ENCODE measurements around the gene SUSD3.

DNA sequence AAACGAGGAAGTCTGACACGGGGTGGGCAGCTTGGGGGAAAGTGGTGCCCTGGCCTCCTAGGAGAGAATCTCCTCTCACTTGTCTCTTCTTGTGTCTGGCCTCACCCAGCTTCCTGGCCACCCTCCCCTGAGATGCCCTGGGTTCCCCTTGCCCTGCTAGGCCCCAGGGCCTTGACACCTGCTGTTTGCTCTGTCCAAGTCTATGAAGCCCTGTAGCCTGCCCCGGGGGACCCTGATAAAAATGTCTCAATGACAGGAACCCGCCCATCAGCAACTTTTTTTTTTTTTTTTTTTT is 35.0 kb upstream of the SUSD3 start:
- TF ChIP-seq, protein P1, sequence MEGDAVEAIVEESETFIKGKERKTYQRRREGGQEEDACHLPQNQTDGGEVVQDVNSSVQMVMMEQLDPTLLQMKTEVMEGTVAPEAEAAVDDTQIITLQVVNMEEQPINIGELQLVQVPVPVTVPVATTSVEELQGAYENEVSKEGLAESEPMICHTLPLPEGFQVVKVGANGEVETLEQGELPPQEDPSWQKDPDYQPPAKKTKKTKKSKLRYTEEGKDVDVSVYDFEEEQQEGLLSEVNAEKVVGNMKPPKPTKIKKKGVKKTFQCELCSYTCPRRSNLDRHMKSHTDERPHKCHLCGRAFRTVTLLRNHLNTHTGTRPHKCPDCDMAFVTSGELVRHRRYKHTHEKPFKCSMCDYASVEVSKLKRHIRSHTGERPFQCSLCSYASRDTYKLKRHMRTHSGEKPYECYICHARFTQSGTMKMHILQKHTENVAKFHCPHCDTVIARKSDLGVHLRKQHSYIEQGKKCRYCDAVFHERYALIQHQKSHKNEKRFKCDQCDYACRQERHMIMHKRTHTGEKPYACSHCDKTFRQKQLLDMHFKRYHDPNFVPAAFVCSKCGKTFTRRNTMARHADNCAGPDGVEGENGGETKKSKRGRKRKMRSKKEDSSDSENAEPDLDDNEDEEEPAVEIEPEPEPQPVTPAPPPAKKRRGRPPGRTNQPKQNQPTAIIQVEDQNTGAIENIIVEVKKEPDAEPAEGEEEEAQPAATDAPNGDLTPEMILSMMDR (IDR thresholded peaks at IDR 0.05; ENCODE audit: low read depth, low read length): no peak
- no peak for TF ChIP-seq EZH2phosphoT487 (IDR thresholded peaks at IDR 0.05; ENCODE audit: low read depth)
